ENCODE data around the gene FMNL1. TPM values are rescaled to one million over a fixed set of nuclear protein-coding genes. Genes with fewer than 3 reads are reported as not detected.

Gene FMNL1
- total RNA-seq, 2 donors from 2014 or later = 4.0 to 5.2 TPM

- ATAC-seq = peak; percentile 79
- 3 to 16% methylated on average over 3 of the region's 3 CpGs for WGBS, 2 donors
- H3K27ac ChIP-seq = peak overlapping the region; percentile 71 to 85 (median 74)
- intact Hi-C loops (cut with DNase I) = no loop called here
- DNase-seq = peak; percentile 73 to 85 (median 78)
- H3K36me3 ChIP-seq (replicated peaks in 1 of 2; ENCODE audit: insufficient read depth in 1 of 2, low read depth in 2 of 2) = no peaks in the 10 kb centered on the region
- no peaks in the 10 kb centered on the region for H3K27me3 ChIP-seq
- no peak overlapping the region for H3K4me3 ChIP-seq
- H3K4me1 ChIP-seq = peaks cover 93% of the 10 kb centered on the region
- TF ChIP-seq POLR2A (IDR thresholded peaks at IDR 0.05) = no peak
- no peak for TF ChIP-seq CTCF (IDR thresholded peaks at IDR 0.05)
- H3K9me3 ChIP-seq = no peaks in the 10 kb centered on the region
These were observed 72.8 kb downstream of the FMNL1 start for GRCh38 chr17:45294506-45294905.

- WGBS, 2 donors = 71 to 88% methylated on average over 7 of the region's 7 CpGs
- DNase-seq (no peak), ATAC-seq (no peak)
- Histone ChIP-seq H3K4me3 (no peak overlapping the region), H3K27ac (peak overlapping the region in 2 of 4 donors; percentile 77 to 85), H3K27me3 (no peaks in the 10 kb centered on the region), H3K36me3 (replicated peaks in 1 of 2; ENCODE audit: insufficient read depth in 1 of 2, low read depth in 2 of 2) (no peaks in the 10 kb centered on the region), H3K9me3 (no peaks in the 10 kb centered on the region), H3K4me1 (peaks cover 90% of the 10 kb centered on the region)
- no peak for TF ChIP-seq POLR2A (IDR thresholded peaks at IDR 0.05)
- no peak for TF ChIP-seq CTCF (IDR thresholded peaks at IDR 0.05)
- intact Hi-C loops (cut with DNase I) = no loop called here
These were observed 74.5 kb downstream of the FMNL1 start for GRCh38 chr17:45296003-45296832.

- H3K27ac ChIP-seq = peak overlapping the region in 2 of 4 donors; percentile 77 to 85
These were observed 75.1 kb downstream of the FMNL1 start for GRCh38 chr17:45296833-45297124.

More at GRCh38 chr17:45296833-45297124, 75.1 kb downstream of the FMNL1 start:
- no peaks in the 10 kb centered on the region for H3K36me3 ChIP-seq (replicated peaks in 1 of 2; ENCODE audit: insufficient read depth in 1 of 2, low read depth in 2 of 2)
- intact Hi-C loops (cut with DNase I) = no loop called here
- DNase-seq = peak in 2 of 4 donors; percentile 43 to 52
- H3K4me3 ChIP-seq = no peak overlapping the region
- no peaks in the 10 kb centered on the region for H3K27me3 ChIP-seq
- WGBS, 2 donors = 8 to 9% methylated on average over 1 of the region's 1 CpG
- ATAC-seq = no peak
- no peaks in the 10 kb centered on the region for H3K9me3 ChIP-seq
- TF ChIP-seq POLR2A (IDR thresholded peaks at IDR 0.05) (no peak), CTCF (IDR thresholded peaks at IDR 0.05) (no peak)
- peaks cover 85% of the 10 kb centered on the region for H3K4me1 ChIP-seq

Other genes with a start within 250 kb of the FMNL1 start
- gene DCAKD, start 170.3 kb upstream of the FMNL1 start, total RNA-seq = 10 to 100 TPM; 19.8 to 20.8 TPM
- 10 to 100 TPM; 26.5 to 33.9 TPM for gene NMT1, start 160.6 kb upstream of the FMNL1 start, total RNA-seq
- 10 to 100 TPM in 1 of 2 donors, 1 to 10 TPM in 1; 5.4 to 23.4 TPM for gene PLCD3, start 89.4 kb upstream of the FMNL1 start, total RNA-seq
- gene ACBD4, start 86.2 kb upstream of the FMNL1 start, total RNA-seq = 10 to 100 TPM; 20.8 to 21.1 TPM
- gene HEXIM1, start 73.4 kb upstream of the FMNL1 start, total RNA-seq = 10 to 100 TPM; 13.8 to 15.3 TPM
- gene HEXIM2, start 60.0 kb upstream of the FMNL1 start, total RNA-seq = 10 to 100 TPM in 1 of 2 donors, 1 to 10 TPM in 1; 5.9 to 10.1 TPM
- gene SPATA32, start 40.2 kb downstream of the FMNL1 start, total RNA-seq = 1 to 10 TPM in 1 of 2 donors, not detected in 1; 1.0 TPM
- 1 to 10 TPM; 6.5 to 9.9 TPM for gene MAP3K14, start 95.1 kb downstream of the FMNL1 start, total RNA-seq
- 10 to 100 TPM; 12.7 to 35.3 TPM for gene ARHGAP27, start 211.0 kb downstream of the FMNL1 start, total RNA-seq

All from body of pancreas (tissue), 4 donors.